GM12873 (cell line): ENCODE results near the gene SORCS2.

ENCODE experiments used
- CTCF ChIP-seq: IDR thresholded peaks from 2 replicates; pipeline ENCODE4 v1.5.1; 2012; ENCODE audit warnings: low read depth, mild to moderate bottlenecking, moderate library complexity, low read length, control low read depth; ENCODE audit not compliant: insufficient read depth; ENCODE audit errors: missing control alignments

Gene SORCS2

GRCh38 chr4:7354927-7355326, 162.6 kb downstream of the SORCS2 start:
- no peak for TF ChIP-seq CTCF

GRCh38 chr4:7355795-7356194, 163.5 kb downstream of the SORCS2 start:
- no peak for TF ChIP-seq CTCF

GRCh38 chr4:7356667-7357310, 164.5 kb downstream of the SORCS2 start:
- no peak for TF ChIP-seq CTCF

GRCh38 chr4:7357323-7357722, 165.0 kb downstream of the SORCS2 start:
- no peak for TF ChIP-seq CTCF

GRCh38 chr4:7358100-7358735, 165.9 kb downstream of the SORCS2 start:
- no peak for TF ChIP-seq CTCF

- TF ChIP-seq CTCF, result no peak
Observed at GRCh38 chr4:7359400-7360062, 167.2 kb downstream of the SORCS2 start.

GRCh38 chr4:7360806-7361205, 168.5 kb downstream of the SORCS2 start:
- TF ChIP-seq CTCF, result no peak
